ENCODE measurements around the gene RALGAPA2.

GRCh38 chr20:20551409-20551808 lies 161.0 kb downstream of the RALGAPA2 start:
- TF ChIP-seq, protein P1, sequence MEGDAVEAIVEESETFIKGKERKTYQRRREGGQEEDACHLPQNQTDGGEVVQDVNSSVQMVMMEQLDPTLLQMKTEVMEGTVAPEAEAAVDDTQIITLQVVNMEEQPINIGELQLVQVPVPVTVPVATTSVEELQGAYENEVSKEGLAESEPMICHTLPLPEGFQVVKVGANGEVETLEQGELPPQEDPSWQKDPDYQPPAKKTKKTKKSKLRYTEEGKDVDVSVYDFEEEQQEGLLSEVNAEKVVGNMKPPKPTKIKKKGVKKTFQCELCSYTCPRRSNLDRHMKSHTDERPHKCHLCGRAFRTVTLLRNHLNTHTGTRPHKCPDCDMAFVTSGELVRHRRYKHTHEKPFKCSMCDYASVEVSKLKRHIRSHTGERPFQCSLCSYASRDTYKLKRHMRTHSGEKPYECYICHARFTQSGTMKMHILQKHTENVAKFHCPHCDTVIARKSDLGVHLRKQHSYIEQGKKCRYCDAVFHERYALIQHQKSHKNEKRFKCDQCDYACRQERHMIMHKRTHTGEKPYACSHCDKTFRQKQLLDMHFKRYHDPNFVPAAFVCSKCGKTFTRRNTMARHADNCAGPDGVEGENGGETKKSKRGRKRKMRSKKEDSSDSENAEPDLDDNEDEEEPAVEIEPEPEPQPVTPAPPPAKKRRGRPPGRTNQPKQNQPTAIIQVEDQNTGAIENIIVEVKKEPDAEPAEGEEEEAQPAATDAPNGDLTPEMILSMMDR (IDR thresholded peaks at IDR 0.05): no peak
- TF ChIP-seq POLR2AphosphoS5 (IDR thresholded peaks at IDR 0.05) (no peak), EP300 (IDR thresholded peaks at IDR 0.05) (no peak)
